Activated CD4-positive, alpha-beta T cell treated with anti-CD3 and anti-CD28 coated beads, Interleukin-2, amount 10 ng/mL, durations not matched to agents 7 days and 5 days (primary cell): ENCODE data around the gene OBSCN. TPM values are rescaled to one million over a fixed set of nuclear protein-coding genes. Genes with fewer than 3 reads are reported as not detected.

Experiments used
- CTCF ChIA-PET: fragments of 350-600 bp; sonication (Branson Sonifier 250); formaldehyde crosslinking; loops from one replicate; lab custom pipeline; 2021; ENCODE audit warnings: antibody characterized with exemption; lab: Charles Lee
- POLR2A ChIA-PET: fragments of 350-600 bp; sonication (Branson Sonifier 250); formaldehyde crosslinking; loops from one replicate; lab custom pipeline; 2021; ENCODE audit warnings: antibody characterized with exemption; lab: Charles Lee
- DNase-seq: peaks from one replicate; pipeline ENCODE4 v3.0.0-alpha.2; 2020
- H3K27ac Mint-ChIP-seq: one replicate; pipeline ENCODE4 v1.8.0; 2021; ENCODE audit warnings: mild to moderate bottlenecking, moderate library complexity, mixed read lengths
- H3K27me3 Mint-ChIP-seq: one replicate; pipeline ENCODE4 v1.8.0; 2021; ENCODE audit warnings: mixed read lengths
- H3K36me3 Mint-ChIP-seq: one replicate; pipeline ENCODE4 v1.8.0; 2021; ENCODE audit warnings: low read depth, mixed read lengths
- H3K4me1 Mint-ChIP-seq: one replicate; pipeline ENCODE4 v1.8.0; 2021; ENCODE audit warnings: mixed read lengths
- H3K4me3 Mint-ChIP-seq: one replicate; pipeline ENCODE4 v1.8.0; 2021; ENCODE audit warnings: mild to moderate bottlenecking, moderate library complexity, mixed read lengths
- H3K9me3 Mint-ChIP-seq: one replicate; pipeline ENCODE4 v1.8.0; 2021; ENCODE audit warnings: mixed read lengths
- total RNA-seq, 2 experiments: library from RNA; stranded (reverse); gene quantifications; one replicate each; pipeline ENCODE4 v1.2.3, GENCODE V29; 2021

Gene OBSCN
- total RNA-seq, 2 experiments from 2014 or later: 13.8 to 21.8 TPM

- H3K9me3 Mint-ChIP-seq: no peaks in the 10 kb centered on the region
- no peak overlapping the region for H3K27ac Mint-ChIP-seq
- H3K4me1 Mint-ChIP-seq: no peaks in the 10 kb centered on the region
- ChIA-PET CTCF (interaction anchor here (0.8 to 1.0 kb wide), 2 partner anchors 9 to 89 kb away, joined by 3 read pairs; no protein-coding TSS in a partner anchor), POLR2A (no interaction called here)
- H3K27me3 Mint-ChIP-seq: no peaks in the 10 kb centered on the region
- no peaks in the 10 kb centered on the region for H3K36me3 Mint-ChIP-seq
- no peak overlapping the region for H3K4me3 Mint-ChIP-seq
- no peak for DNase-seq
These were observed 125.2 kb downstream of the OBSCN start for GRCh38 chr1:228332797-228333738.

GRCh38 chr1:228333739-228334115 is 125.9 kb downstream of the OBSCN start:
- no peaks in the 10 kb centered on the region for H3K9me3 Mint-ChIP-seq
- H3K27me3 Mint-ChIP-seq: no peaks in the 10 kb centered on the region
- H3K4me3 Mint-ChIP-seq: no peak overlapping the region
- no peaks in the 10 kb centered on the region for H3K4me1 Mint-ChIP-seq
- POLR2A ChIA-PET: no interaction called here
- no peaks in the 10 kb centered on the region for H3K36me3 Mint-ChIP-seq
- CTCF ChIA-PET: no interaction called here
- no peak for DNase-seq
- no peak overlapping the region for H3K27ac Mint-ChIP-seq

- no peaks in the 10 kb centered on the region for H3K9me3 Mint-ChIP-seq
- no peak overlapping the region for H3K4me3 Mint-ChIP-seq
- H3K27me3 Mint-ChIP-seq: no peaks in the 10 kb centered on the region
- no peak overlapping the region for H3K27ac Mint-ChIP-seq
- ChIA-PET CTCF (no interaction called here), POLR2A (no interaction called here)
- no peak for DNase-seq
- H3K36me3 Mint-ChIP-seq: no peaks in the 10 kb centered on the region
- peaks cover under 1% of the 10 kb centered on the region for H3K4me1 Mint-ChIP-seq
These were observed 126.5 kb downstream of the OBSCN start for GRCh38 chr1:228334226-228334935.

GRCh38 chr1:228334954-228335353 is 127.1 kb downstream of the OBSCN start:
- ChIA-PET POLR2A (no interaction called here), CTCF (no interaction called here)
- H3K36me3 Mint-ChIP-seq: no peaks in the 10 kb centered on the region
- no peaks in the 10 kb centered on the region for H3K27me3 Mint-ChIP-seq
- no peak overlapping the region for H3K4me3 Mint-ChIP-seq
- no peak overlapping the region for H3K27ac Mint-ChIP-seq
- DNase-seq: no peak
- H3K9me3 Mint-ChIP-seq: no peaks in the 10 kb centered on the region
- peaks cover 7% of the 10 kb centered on the region for H3K4me1 Mint-ChIP-seq

- Mint-ChIP-seq H3K36me3 (no peaks in the 10 kb centered on the region), H3K27me3 (no peaks in the 10 kb centered on the region), H3K4me3 (no peak overlapping the region), H3K9me3 (no peaks in the 10 kb centered on the region), H3K4me1 (peaks cover 9% of the 10 kb centered on the region), H3K27ac (peak overlapping the region; percentile 44)
- POLR2A ChIA-PET: no interaction called here
- CTCF ChIA-PET: no interaction called here
- DNase-seq: no peak
These were observed 127.8 kb downstream of the OBSCN start for GRCh38 chr1:228335406-228336307.

GRCh38 chr1:228336308-228337030 is 128.6 kb downstream of the OBSCN start:
- no peak for DNase-seq
- POLR2A ChIA-PET: no interaction called here
- Mint-ChIP-seq H3K36me3 (no peaks in the 10 kb centered on the region), H3K4me3 (no peak overlapping the region), H3K4me1 (peaks cover 9% of the 10 kb centered on the region), H3K27ac (no peak overlapping the region), H3K9me3 (no peaks in the 10 kb centered on the region), H3K27me3 (no peaks in the 10 kb centered on the region)
- CTCF ChIA-PET: no interaction called here

GRCh38 chr1:228337031-228337564 is 129.3 kb downstream of the OBSCN start:
- ChIA-PET CTCF (no interaction called here), POLR2A (no interaction called here)
- no peak overlapping the region for H3K4me3 Mint-ChIP-seq
- no peaks in the 10 kb centered on the region for H3K9me3 Mint-ChIP-seq
- H3K36me3 Mint-ChIP-seq: no peaks in the 10 kb centered on the region
- H3K4me1 Mint-ChIP-seq: peaks cover 9% of the 10 kb centered on the region
- no peaks in the 10 kb centered on the region for H3K27me3 Mint-ChIP-seq
- no peak for DNase-seq
- H3K27ac Mint-ChIP-seq: no peak overlapping the region

GRCh38 chr1:228337711-228338520 is 130.1 kb downstream of the OBSCN start:
- Mint-ChIP-seq H3K4me1 (peaks cover 9% of the 10 kb centered on the region), H3K4me3 (no peak overlapping the region), H3K27ac (no peak overlapping the region), H3K9me3 (no peaks in the 10 kb centered on the region), H3K27me3 (no peaks in the 10 kb centered on the region), H3K36me3 (peaks cover 2% of the 10 kb centered on the region)
- ChIA-PET POLR2A (no interaction called here), CTCF (no interaction called here)
- DNase-seq: no peak

GRCh38 chr1:228338521-228339051 is 130.7 kb downstream of the OBSCN start:
- Mint-ChIP-seq H3K27me3 (no peaks in the 10 kb centered on the region), H3K36me3 (peaks cover 3% of the 10 kb centered on the region), H3K27ac (no peak overlapping the region), H3K9me3 (peaks cover under 1% of the 10 kb centered on the region), H3K4me1 (peaks cover 9% of the 10 kb centered on the region), H3K4me3 (no peak overlapping the region)
- POLR2A ChIA-PET: no interaction called here
- CTCF ChIA-PET: interaction anchor here (0.6 kb wide), 2 partner anchors 15 to 48 kb away, joined by 3 read pairs; no protein-coding TSS in a partner anchor
- no peak for DNase-seq

- H3K36me3 Mint-ChIP-seq: peaks cover 3% of the 10 kb centered on the region
- no peaks in the 10 kb centered on the region for H3K27me3 Mint-ChIP-seq
- DNase-seq: no peak
- peaks cover 9% of the 10 kb centered on the region for H3K4me1 Mint-ChIP-seq
- peaks cover 6% of the 10 kb centered on the region for H3K9me3 Mint-ChIP-seq
- ChIA-PET POLR2A (no interaction called here), CTCF (interaction anchor here (0.6 kb wide), 2 partner anchors 15 to 47 kb away, joined by 3 read pairs; no protein-coding TSS in a partner anchor)
- no peak overlapping the region for H3K27ac Mint-ChIP-seq
- H3K4me3 Mint-ChIP-seq: no peak overlapping the region
These were observed 131.3 kb downstream of the OBSCN start for GRCh38 chr1:228339059-228339704.
